Measurements from ENCODE around the gene PRRT4. TPM values are rescaled to one million over a fixed set of nuclear protein-coding genes. Genes with fewer than 3 reads are reported as not detected.

The PRRT4 gene
- total RNA-seq, 1 donor from 2014 or later: not detected

- Mint-ChIP-seq H3K9me3 (no peaks in the 10 kb centered on the region), H3K4me3 (no peak overlapping the region), H3K36me3 (ENCODE audit: low read depth) (peaks cover 59% of the 10 kb centered on the region), H3K27ac (no peak overlapping the region), H3K27me3 (no peaks in the 10 kb centered on the region), H3K4me1 (no peaks in the 10 kb centered on the region)
- DNase-seq (no peak), ATAC-seq (ENCODE audit: low read depth) (no peak)
- POLR2A ChIA-PET: no interaction called here
- CTCF ChIA-PET: no interaction called here
- intact Hi-C loops (cut with micrococcal nuclease): no loop called here
- TF ChIP-seq, protein P1, sequence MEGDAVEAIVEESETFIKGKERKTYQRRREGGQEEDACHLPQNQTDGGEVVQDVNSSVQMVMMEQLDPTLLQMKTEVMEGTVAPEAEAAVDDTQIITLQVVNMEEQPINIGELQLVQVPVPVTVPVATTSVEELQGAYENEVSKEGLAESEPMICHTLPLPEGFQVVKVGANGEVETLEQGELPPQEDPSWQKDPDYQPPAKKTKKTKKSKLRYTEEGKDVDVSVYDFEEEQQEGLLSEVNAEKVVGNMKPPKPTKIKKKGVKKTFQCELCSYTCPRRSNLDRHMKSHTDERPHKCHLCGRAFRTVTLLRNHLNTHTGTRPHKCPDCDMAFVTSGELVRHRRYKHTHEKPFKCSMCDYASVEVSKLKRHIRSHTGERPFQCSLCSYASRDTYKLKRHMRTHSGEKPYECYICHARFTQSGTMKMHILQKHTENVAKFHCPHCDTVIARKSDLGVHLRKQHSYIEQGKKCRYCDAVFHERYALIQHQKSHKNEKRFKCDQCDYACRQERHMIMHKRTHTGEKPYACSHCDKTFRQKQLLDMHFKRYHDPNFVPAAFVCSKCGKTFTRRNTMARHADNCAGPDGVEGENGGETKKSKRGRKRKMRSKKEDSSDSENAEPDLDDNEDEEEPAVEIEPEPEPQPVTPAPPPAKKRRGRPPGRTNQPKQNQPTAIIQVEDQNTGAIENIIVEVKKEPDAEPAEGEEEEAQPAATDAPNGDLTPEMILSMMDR (IDR thresholded peaks at IDR 0.05): no peak
Measured at GRCh38 chr7:128304212-128304611, 57.3 kb downstream of the PRRT4 start.

DNA sequence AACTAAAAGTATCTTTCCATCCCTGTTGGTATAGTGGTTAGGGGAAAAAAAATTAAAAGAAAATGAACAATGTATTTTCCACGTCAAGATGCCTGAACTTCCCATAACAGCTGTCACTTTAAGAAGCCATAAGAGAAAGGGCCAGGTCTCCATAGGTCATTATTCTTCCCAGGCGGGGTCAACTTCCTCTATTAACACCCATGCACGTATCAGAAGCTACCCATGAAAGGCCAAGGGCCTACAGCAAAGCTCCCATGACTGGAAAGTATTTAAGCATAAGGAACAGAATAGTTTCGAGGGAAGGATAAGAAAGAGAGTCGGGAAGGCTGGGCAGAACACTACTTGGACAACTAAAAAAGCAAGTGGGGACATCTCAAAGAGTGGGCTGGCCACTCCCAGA, 57.8 kb downstream of the PRRT4 start:
- H3K27ac Mint-ChIP-seq: no peak overlapping the region
- no peak overlapping the region for H3K4me3 Mint-ChIP-seq
- ATAC-seq (ENCODE audit: low read depth): no peak
- POLR2A ChIA-PET: no interaction called here
- no peaks in the 10 kb centered on the region for H3K4me1 Mint-ChIP-seq
- no peaks in the 10 kb centered on the region for H3K27me3 Mint-ChIP-seq
- CTCF ChIA-PET: no interaction called here
- TF ChIP-seq, protein P1 (IDR thresholded peaks at IDR 0.05): no peak
- intact Hi-C loops (cut with micrococcal nuclease): no loop called here
- DNase-seq: no peak
- no peaks in the 10 kb centered on the region for H3K9me3 Mint-ChIP-seq
- peaks cover 55% of the 10 kb centered on the region for H3K36me3 Mint-ChIP-seq (ENCODE audit: low read depth)

- H3K4me1 Mint-ChIP-seq: peaks cover under 1% of the 10 kb centered on the region
- H3K4me3 Mint-ChIP-seq: no peak overlapping the region
- TF ChIP-seq, protein P1 (IDR thresholded peaks at IDR 0.05): no peak
- no peak overlapping the region for H3K27ac Mint-ChIP-seq
- intact Hi-C loops (cut with micrococcal nuclease): no loop called here
- H3K9me3 Mint-ChIP-seq: no peaks in the 10 kb centered on the region
- ChIA-PET POLR2A (no interaction called here), CTCF (no interaction called here)
- peaks cover 51% of the 10 kb centered on the region for H3K36me3 Mint-ChIP-seq (ENCODE audit: low read depth)
- ATAC-seq (ENCODE audit: low read depth) (no peak), DNase-seq (no peak)
- no peaks in the 10 kb centered on the region for H3K27me3 Mint-ChIP-seq
Measured at GRCh38 chr7:128303133-128303532, 58.4 kb downstream of the PRRT4 start.

DNA sequence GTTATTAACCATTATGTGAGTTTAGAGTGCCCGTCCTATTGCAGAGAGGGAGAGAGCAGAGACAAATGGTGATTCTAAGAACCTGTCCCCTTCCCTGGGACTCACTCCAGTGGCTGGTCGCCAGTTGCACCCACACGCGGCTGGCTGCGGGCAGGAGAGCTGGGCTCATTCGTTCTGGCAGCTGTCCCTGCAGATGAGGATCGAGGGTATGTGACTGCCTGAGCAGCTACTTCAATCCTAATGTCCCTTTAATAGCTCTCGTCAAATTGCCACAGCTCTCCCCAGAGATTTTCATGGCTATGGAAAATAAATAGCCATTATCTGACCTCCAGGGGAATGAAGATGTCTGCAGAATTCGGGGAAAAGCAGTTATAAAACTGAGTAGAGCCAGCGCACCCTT, 59.4 kb downstream of the PRRT4 start:
- CTCF ChIA-PET: no interaction called here
- POLR2A ChIA-PET: no interaction called here
- no peaks in the 10 kb centered on the region for H3K9me3 Mint-ChIP-seq
- H3K27ac Mint-ChIP-seq: no peak overlapping the region
- peaks cover 41% of the 10 kb centered on the region for H3K36me3 Mint-ChIP-seq (ENCODE audit: low read depth)
- no peak overlapping the region for H3K4me3 Mint-ChIP-seq
- TF ChIP-seq, protein P1 (IDR thresholded peaks at IDR 0.05): no peak
- H3K27me3 Mint-ChIP-seq: no peaks in the 10 kb centered on the region
- DNase-seq (no peak), ATAC-seq (ENCODE audit: low read depth) (no peak)
- intact Hi-C loops (cut with micrococcal nuclease): no loop called here
- H3K4me1 Mint-ChIP-seq: peaks cover 2% of the 10 kb centered on the region

Other genes with a start within 250 kb of the PRRT4 start
- not detected in 2 replicates for gene LEP, start 120.4 kb downstream of the PRRT4 start, total RNA-seq
- gene RBM28, start 17.8 kb downstream of the PRRT4 start, total RNA-seq: 45.7 and 54.4 TPM in 2 replicates
- gene IMPDH1, start 48.3 kb upstream of the PRRT4 start, total RNA-seq: 42.3 and 45.8 TPM in 2 replicates
- gene HILPDA, start 94.2 kb upstream of the PRRT4 start, total RNA-seq: 14.5 and 17.0 TPM in 2 replicates
- 32.7 and 35.7 TPM in 2 replicates for gene METTL2B, start 115.1 kb upstream of the PRRT4 start, total RNA-seq